22Rv1 (cell line): ENCODE measurements around the gene PVR.

Source experiments
- CTCF ChIP-seq: fragments of 450-650 bp; IDR thresholded peaks from 2 replicates; pipeline ENCODE4 v1.5.1; 2017; ENCODE audit warnings: mild to moderate bottlenecking
- ZFX ChIP-seq: fragments of 450-650 bp; IDR thresholded peaks from 2 replicates; pipeline ENCODE4 v1.6.1; 2017; ENCODE audit warnings: antibody characterized with exemption, borderline replicate concordance

- no peak for TF ChIP-seq CTCF
- no peak for TF ChIP-seq ZFX
Measured at GRCh38 chr19:44641501-44642265, 2.0 kb upstream of the PVR start.
